GM21619 (cell line): Measurements from ENCODE around the gene VSIG10L2.
A peak's percentile ranks its signal among the peaks of the same experiment; 100 is the strongest.

Experiments used
- ATAC-seq: cut with Tn5 transposase; IDR thresholded peaks from one replicate; pipeline ENCODE4 v1.9.1; 2021; ENCODE audit not compliant: unreplicated experiment

Gene VSIG10L2

DNA sequence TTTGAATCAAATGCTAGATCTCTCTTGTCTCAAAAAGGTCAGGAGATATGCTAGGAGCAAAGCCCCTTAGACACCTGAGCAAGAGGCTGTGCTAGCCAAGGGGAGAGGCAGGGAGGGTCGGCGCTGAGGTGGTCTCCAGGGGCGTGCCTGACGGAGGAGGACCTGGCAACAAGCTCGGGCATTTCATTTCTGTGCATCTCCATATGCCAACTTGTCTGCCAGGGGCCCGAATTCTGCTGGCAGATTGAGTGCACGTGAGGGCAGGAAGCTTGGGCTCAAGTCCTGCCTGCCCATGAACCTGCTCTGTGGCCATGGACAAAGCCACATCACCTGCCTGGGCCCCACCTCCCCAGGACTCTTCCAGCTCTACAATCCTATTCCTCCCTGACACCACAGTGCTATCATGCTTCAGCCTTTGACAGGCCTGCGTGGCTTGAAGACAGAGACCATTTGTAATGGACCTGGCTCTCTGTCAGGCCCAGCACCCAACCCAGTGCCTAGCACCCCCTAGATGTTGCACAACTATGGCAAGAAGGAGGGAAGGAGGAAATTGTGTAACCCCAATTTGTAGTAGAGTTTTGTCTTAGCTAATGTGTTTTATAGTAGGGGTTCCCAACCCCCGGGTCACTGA, 16.3 kb upstream of the VSIG10L2 start:
- ATAC-seq = no peak

DNA sequence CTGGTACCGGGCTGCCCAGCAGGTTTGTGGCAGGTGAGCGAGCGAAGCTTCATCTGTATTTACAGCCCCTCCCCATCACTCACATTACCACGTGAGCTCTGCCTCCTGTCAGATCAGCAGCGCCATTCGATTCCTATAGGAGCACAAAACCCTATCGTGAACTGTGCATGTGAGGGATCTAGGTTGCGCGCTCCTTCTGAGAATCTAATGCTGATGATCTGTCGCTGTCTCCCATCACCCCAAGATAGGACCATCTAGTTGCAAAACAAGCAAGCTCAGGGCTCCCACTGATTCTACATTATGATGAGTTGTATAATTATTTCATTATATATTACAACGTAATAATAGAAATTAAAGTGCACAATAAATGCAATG, 15.8 kb upstream of the VSIG10L2 start:
- no peak for ATAC-seq

GRCh38 chr11:125931116-125931515, 14.7 kb upstream of the VSIG10L2 start:
- no peak for ATAC-seq

DNA sequence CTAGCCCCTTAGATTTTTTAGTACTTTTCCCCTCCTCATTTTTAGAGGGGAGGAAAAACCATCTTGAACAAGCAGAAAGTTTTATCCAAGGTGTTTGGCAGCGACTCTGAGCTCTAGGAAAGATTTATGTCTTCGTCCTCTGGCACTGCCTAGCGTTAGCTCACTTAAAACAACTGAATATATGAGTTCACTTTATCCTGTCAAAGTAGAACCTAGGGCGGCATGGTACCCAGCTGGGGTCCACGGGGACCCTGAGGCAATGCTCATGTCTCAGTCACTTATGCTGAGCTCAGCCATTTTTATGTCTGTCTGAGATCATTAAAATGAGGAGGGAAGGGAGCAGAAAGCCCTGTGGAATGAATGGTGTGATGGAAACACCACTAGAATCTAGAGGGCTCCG, 14.2 kb upstream of the VSIG10L2 start:
- ATAC-seq = no peak

- ATAC-seq = no peak
These were observed 13.5 kb upstream of the VSIG10L2 start for GRCh38 chr11:125932301-125932700.

DNA sequence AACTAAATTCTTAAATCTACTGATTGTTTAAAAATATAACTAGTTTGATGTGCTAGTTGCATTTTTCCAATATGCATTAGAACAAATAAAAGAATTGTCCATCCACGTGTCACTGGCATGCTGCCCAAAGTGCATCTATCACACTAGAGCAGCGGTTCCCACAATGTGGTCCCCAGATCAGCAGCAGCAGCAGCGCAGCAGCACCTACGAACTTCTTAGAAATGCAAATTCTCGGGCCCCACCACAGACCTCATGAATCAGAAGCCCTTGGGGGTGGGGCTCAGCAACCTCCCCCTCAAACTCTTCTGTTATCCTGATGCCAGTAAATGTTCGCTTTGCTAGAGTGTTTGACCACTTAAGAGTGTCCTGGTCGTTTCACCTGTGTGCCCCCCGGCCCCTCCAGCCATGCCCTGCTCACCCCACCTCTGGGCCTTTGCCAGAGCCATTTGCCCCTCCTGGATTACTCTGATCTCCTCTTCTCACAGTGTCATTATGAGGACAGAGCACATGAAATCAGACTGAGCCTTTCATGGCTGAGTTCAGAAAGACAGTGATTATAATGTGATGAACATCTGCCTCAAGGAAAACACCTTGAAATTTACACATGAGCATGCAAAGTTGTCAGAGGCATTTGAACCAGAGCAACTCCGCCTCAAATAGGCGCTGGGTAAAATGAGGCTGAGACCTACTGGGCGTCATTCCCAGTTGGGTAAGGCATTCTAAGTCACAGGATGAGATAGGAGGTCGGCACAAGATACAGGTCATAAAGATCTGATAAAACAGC, 12.6 kb upstream of the VSIG10L2 start:
- no peak for ATAC-seq

DNA sequence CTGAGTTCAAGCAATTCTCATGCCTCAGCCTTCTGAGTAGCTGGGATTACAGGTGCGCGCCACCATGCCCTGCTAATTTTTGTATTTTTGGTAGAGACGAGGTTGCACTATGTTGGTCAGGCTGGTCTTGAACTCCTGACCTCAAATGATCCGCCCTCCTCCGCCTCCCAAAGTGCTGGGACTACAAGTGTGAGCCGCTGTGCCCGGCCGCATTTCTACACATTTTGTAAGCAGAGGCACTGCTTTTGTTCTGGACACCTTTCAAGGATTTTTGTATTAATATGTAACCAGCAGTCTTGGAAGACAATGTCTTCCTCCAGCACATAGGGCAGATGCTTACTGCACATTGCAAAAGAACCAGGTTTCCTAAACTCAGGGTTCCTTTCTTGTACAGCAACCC, 11.4 kb upstream of the VSIG10L2 start:
- no peak for ATAC-seq

DNA sequence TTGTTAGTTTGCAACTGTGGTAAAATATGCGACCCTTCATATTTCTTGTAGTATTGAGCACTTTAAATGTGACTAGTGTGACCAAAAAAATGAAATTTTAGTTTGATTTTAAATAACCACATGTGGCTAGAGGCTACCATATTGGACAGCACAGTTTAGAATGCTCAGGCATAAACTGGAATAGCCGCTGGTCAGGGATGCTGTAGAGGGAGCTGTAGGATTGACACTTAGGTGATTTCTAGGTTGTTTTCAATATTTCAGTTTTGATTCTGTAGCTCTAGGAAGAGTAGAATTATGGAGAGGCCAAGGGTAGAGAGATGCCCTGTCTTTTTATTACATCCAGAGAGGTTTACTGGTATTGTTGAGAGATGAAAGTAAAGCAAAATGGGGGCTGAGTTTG, 10.8 kb upstream of the VSIG10L2 start:
- no peak for ATAC-seq

- no peak for ATAC-seq
These were observed 10.1 kb upstream of the VSIG10L2 start for GRCh38 chr11:125935618-125936199.

GRCh38 chr11:125938418-125938817, 7.4 kb upstream of the VSIG10L2 start:
- ATAC-seq = no peak

DNA sequence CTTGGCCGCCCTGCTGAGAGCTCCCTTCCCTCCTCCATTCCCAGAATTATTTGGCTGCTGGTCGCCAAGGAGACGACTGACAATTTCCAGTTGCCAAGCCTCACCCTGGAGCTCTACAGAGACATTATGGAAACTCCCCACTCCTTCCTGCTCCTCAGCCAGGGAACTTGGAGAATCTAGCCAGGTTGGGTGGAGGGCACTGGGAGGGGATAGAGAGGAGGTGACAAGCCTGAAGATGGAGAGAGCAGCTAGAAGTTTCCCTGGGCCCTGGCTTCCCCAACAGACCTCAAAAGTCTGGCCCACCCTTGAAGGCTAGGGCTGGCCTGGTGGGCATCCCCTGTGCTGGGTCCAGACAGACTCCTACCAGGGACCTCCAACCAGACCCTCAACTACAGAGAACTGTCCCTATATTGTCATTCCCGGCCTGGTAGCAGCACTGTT, 6.7 kb upstream of the VSIG10L2 start:
- no peak for ATAC-seq

DNA sequence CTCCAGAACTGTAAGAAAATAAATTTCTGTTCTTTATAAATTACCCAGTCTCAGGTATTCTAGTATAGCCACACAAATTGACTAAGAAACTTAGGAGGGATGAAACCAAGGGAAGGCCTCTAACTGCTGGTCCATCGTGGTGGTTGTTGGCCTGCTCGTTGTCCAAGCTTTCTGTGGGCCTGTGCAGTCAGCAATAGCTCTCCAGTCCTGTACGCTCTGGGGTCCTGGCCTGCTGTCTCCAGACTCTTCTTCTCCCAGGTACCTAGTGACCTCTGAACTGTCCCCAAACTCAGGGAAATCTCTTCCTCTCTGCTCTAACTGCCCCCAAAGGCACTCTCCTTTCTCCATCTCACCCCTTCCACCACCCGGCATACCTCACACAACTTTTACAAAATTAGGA, 5.7 kb upstream of the VSIG10L2 start:
- no peak for ATAC-seq

DNA sequence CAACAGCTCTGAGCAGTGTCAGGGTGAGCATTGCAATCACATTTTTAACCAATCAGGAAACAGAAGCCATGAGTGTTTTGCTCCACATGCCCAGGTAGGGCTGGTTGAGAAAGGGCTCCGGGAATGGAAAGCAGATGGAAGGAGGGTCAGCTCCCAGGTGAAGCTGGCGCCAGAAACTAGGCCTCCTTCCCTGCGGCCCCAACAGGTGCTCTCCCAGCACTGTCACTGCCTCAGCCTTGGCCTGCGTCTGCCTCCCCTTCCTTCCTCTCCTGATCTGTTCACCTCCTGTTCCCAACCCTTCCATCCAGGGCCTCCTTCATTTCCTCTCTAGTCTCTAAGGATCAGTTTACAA, 4.6 kb upstream of the VSIG10L2 start:
- ATAC-seq = no peak

DNA sequence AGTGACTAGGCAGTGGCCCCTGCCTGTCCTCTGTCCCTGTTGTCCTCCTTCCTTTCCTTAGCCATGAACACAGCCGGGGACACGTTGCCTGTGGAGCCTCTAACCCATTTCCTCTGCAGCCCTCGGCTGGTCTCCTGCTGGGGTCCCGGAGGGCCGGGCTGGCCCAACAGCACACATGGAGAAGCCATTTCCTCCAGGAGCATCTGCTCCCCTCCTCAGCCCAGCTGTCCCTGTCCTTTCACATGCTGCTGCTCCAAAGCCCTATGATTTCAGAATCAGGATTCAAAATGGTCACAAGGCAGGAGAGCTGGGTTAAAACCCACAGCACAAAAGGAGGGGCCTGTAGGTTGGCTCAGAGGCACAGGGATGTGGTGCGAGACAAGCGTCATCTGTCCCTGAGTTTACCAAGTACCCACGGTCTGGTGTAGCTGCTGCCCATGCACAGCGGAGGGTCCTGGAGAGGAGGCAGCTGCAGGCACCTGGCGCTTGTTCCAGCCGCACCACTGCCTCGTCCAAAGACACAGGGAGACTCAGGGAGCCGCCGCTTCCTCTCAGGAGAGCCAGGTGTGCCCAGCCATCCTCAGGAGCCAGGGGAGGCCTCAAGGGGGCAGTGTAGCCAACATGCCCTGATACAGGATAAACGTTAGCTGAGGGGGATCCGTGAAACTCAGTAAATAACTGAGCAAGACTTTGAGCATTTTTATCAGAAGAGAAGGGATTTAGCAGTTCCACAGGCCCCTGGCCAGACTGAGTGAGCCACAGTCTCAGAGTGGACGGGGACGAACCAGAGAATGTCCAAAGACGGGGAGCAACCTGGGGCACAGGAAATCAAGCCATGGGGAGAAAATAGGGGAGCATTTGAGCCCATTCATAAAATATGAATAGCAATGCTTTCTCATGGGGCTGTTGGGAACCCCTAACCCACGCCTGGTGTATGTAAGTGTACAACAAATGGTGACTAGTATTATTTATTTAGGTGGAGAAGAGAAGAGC, 3.9 kb upstream of the VSIG10L2 start:
- peak; percentile 60 for ATAC-seq

GRCh38 chr11:125942771-125943428, 2.9 kb upstream of the VSIG10L2 start:
- no peak for ATAC-seq

GRCh38 chr11:125943661-125944349, 2.0 kb upstream of the VSIG10L2 start:
- ATAC-seq = no peak

- no peak for ATAC-seq
These were observed 1.4 kb upstream of the VSIG10L2 start for GRCh38 chr11:125944350-125945010.

- no peak for ATAC-seq
These were observed 640 bp upstream of the VSIG10L2 start for GRCh38 chr11:125945011-125945796.
